Measurements from ENCODE around the gene HAPLN2. TPM values are rescaled to one million over a fixed set of nuclear protein-coding genes. Genes with fewer than 3 reads are reported as not detected.

The HAPLN2 gene
- total and polyA plus RNA-seq, 2 of the 8 experiments (the other 6 are each of a cell fraction or from before 2014, with no cell fraction given) = 0.19 to 0.51 TPM

DNA sequence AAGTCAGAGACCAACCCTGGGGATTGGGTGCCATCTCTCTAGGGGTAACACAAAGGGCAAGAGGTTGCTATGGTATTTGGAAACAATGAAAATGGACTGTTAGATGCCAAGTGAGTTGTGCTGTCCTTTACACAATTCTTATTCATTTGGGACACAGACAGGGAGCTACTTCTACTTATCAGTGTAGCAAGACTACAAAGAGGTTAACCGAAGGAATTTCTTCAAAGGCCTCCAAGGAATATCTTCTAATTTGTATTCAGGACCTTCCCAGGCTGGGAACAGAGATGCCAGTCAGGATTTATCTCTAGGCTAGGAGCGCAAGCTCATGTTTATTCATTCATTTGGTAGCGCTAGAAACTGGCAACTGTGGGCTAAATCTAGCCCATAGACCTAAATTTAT is 25.0 kb upstream of the HAPLN2 start:
- Histone ChIP-seq H3K4me1 (replicated peaks in 1 of 4; ENCODE audit: control insufficient read depth in 3 of 4, insufficient read depth in 4 of 4, low read length in 3 of 4) (peaks cover 0 to 10% (median 2%) of the 10 kb centered on the region in 4 experiments; a peak in 4 of 7 replicates), H3K4me3 (ENCODE audit: extremely low read depth in 1 of 4, insufficient read depth in 2 of 4, low read depth in 3 of 4, low read length in 4 of 4) (no peak overlapping the region), H4K8ac (ENCODE audit: extremely low read depth, insufficient read depth, low read length) (no peak overlapping the region), H4K91ac (replicated peaks; ENCODE audit: insufficient read length, low read length) (no peak overlapping the region), H3K4ac (replicated peaks; ENCODE audit: insufficient read length, low read depth, low read length) (no peak overlapping the region), H2BK120ac (replicated peaks; ENCODE audit: low read depth, low read length) (no peak overlapping the region), H2BK12ac (ENCODE audit: low read depth, low read length) (no peak overlapping the region), H3K36me3 (ENCODE audit: control insufficient read depth in 2 of 4, insufficient read depth in 4 of 4, low read length in 3 of 4) (peaks cover 19 to 57% (median 43%) of the 10 kb centered on the region in 4 experiments), H3K27me3 (replicated peaks in 1 of 4; ENCODE audit: control insufficient read depth in 3 of 4, extremely low read depth in 1 of 4, insufficient read depth in 3 of 4, low read length in 3 of 4) (no peaks in the 10 kb centered on the region), H3K56ac (replicated peaks; ENCODE audit: insufficient read length, low read depth, low read length) (no peak overlapping the region), H3K9me3 (ENCODE audit: insufficient read depth in 2 of 2, low read depth in 1 of 2, low read length in 1 of 2) (no peaks in the 10 kb centered on the region), H3K9ac (replicated peaks in 1 of 4; ENCODE audit: extremely low read depth in 1 of 4, low read depth in 3 of 4, low read length in 3 of 4) (no peak overlapping the region), H3K23ac (ENCODE audit: insufficient read length) (no peak overlapping the region), H2AK5ac (ENCODE audit: low read depth, low read length) (no peak overlapping the region), H2AFZ (ENCODE audit: low read length) (no peak overlapping the region), H2BK5ac (ENCODE audit: low read depth, low read length) (no peak overlapping the region), H2BK20ac (ENCODE audit: low read length) (no peak overlapping the region), H3K27ac (ENCODE audit: low read depth, low read length) (no peak overlapping the region), H3K79me2 (ENCODE audit: control insufficient read depth in 1 of 2, insufficient read depth in 2 of 2, low read length in 2 of 2) (no peaks in the 10 kb centered on the region), H3K79me1 (ENCODE audit: low read depth, low read length) (peaks cover 2% of the 10 kb centered on the region; the same call in 1 of the 2 replicates), H4K20me1 (replicated peaks in 1 of 2; ENCODE audit: control insufficient read depth in 1 of 2, insufficient read depth in 2 of 2, low read length in 2 of 2) (peaks cover 0 to 6% of the 10 kb centered on the region in 2 experiments), H3K23me2 (ENCODE audit: low read depth, low read length) (peaks cover 10% of the 10 kb centered on the region), H3K4me2 (ENCODE audit: insufficient read depth in 1 of 2, low read depth in 2 of 2, low read length in 2 of 2) (no peak overlapping the region), H4K5ac (ENCODE audit: insufficient read length, low read depth, low read length) (no peak overlapping the region), H2BK15ac (ENCODE audit: low read length) (no peak overlapping the region), H3K18ac (ENCODE audit: extremely low read depth, low read length) (no peak overlapping the region), H3K14ac (ENCODE audit: insufficient read length) (no peak overlapping the region)
- WGBS, 2 experiments (ENCODE audit: extremely low coverage in 1 of 2, insufficient coverage in 1 of 2, insufficient read length in 1 of 2, insufficient replicate concordance in 2 of 2, low coverage in 1 of 2, low lambda C conversion rate in 2 of 2, missing lambda C conversion rate in 1 of 2) = 91% methylated on average over 3 of the region's 3 CpGs; no CpG with 5 or more reads in 1 of the 2 experiments
- no peak for TF ChIP-seq SP1 (IDR thresholded peaks at IDR 0.05; ENCODE audit: low read depth, low read length)
- 0 out of 3 replicates have a peak, but pooled peaks of 1 of the 2 experiments have one; percentile 21 for TF ChIP-seq POLR2A (IDR thresholded peaks at IDR 0.05; ENCODE audit: control extremely low read depth in 1 of 2, low read depth in 2 of 2, low read length in 2 of 2)
- TF ChIP-seq RNF2 (IDR thresholded peaks at IDR 0.05; ENCODE audit: borderline replicate concordance, low read depth, low read length, missing control alignments, poor library complexity, severe bottlenecking) = no peak
- ChIA-PET POLR2A (ENCODE audit: partially characterized antibody) (interaction anchor here (0.7 to 5.1 kb wide), 10 partner anchors 8 to 105 kb away, joined by 3 to 66 read pairs (median 4); partner anchors contain the start of genes GPATCH4, MEF2D, NES and TTC24), CTCF (ENCODE audit: partially characterized antibody) (interaction anchor here (0.6 to 5.3 kb wide), 14 partner anchors 9 to 208 kb away, joined by 3 to 45 read pairs (median 4); partner anchors contain the start of genes GPATCH4 and HAPLN2)
- FAIRE-seq (no peak), DNase-seq (ENCODE audit: low read depth in 1 of 2, low spot score in 2 of 2) (no peak)

Data from H1 (cell line).